NAMALWA (cell line): Measurements from ENCODE around the gene LHFPL4.
A peak's percentile ranks its signal among the peaks of the same experiment; 100 is the strongest.
"Not testable (repeated sequence)": the region's sequence is repeated elsewhere in the genome, so short reads cannot be mapped to it uniquely, and the experiment has no call there.

Experiments
- DNase-seq: peaks from one replicate; pipeline ENCODE4 v3.0.0-alpha.2; 2015; ENCODE audit warnings: low spot score

Gene LHFPL4

GRCh38 chr3:9536212-9536611 lies 17.4 kb downstream of the LHFPL4 start:
- DNase-seq = no peak

GRCh38 chr3:9534429-9534828 lies 19.2 kb downstream of the LHFPL4 start:
- DNase-seq = no peak

- no peak for DNase-seq
Measured at GRCh38 chr3:9525078-9525477, 28.5 kb downstream of the LHFPL4 start.

DNA sequence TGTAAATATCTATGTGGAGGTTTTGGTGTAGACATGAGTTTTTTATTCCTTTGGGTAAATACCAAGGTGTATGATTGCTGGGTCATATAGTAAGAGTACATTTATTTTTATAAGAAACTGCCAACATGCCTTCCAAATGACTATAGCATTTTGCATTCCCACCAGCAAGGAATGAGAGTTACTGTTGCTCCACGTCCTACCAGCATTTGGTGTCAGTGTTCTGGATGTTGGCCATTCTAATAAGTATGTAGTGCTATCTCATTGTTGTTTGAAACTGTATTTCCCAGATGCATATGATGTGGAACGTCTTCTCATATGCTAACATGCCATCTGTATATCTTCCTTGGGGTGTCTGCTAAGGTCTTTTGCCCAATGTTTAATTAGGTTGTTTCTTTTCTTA lies 38.7 kb downstream of the LHFPL4 start:
- DNase-seq = no peak

DNA sequence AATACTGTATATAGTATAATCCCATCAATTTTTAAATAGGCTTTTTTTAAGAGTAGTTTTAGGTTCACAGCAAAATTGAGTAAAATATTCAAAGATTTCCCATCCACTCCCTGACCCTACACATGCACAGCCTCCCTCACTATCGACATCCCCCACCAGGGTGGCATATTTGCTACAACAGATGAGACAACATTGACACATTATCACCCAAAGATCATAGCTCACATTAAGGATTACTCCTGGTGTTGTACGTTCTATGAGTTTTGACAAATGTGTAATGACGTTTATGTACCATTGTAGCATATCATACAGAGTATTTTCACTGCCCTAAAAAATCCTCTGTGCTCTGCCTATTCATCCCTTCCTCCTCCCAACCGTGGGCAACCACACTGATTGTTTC lies 39.3 kb downstream of the LHFPL4 start:
- no peak for DNase-seq

- DNase-seq = no peak
Measured at GRCh38 chr3:9512456-9513045, 41.1 kb downstream of the LHFPL4 start.

DNA sequence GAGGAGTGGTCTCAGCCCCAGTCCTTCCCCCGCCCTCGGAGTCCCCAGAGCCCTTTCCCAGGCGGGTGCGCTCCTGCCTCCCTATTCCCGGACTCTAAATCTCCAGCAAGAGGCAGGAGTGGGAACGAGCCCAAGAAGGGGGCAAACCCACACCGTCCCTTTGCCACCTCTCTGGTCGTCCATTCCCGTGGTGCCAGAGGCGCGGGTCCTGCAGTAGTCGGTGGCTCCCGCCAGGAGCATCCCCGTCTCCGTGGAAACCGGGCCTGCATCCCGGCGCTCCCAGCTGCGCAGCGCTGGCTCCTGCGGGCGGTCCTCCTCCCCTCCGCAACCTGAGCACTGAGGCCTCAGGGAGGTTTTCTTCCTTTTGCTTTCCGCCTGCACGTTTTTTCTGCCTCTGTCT lies 44.8 kb downstream of the LHFPL4 start:
- DNase-seq = no peak

DNA sequence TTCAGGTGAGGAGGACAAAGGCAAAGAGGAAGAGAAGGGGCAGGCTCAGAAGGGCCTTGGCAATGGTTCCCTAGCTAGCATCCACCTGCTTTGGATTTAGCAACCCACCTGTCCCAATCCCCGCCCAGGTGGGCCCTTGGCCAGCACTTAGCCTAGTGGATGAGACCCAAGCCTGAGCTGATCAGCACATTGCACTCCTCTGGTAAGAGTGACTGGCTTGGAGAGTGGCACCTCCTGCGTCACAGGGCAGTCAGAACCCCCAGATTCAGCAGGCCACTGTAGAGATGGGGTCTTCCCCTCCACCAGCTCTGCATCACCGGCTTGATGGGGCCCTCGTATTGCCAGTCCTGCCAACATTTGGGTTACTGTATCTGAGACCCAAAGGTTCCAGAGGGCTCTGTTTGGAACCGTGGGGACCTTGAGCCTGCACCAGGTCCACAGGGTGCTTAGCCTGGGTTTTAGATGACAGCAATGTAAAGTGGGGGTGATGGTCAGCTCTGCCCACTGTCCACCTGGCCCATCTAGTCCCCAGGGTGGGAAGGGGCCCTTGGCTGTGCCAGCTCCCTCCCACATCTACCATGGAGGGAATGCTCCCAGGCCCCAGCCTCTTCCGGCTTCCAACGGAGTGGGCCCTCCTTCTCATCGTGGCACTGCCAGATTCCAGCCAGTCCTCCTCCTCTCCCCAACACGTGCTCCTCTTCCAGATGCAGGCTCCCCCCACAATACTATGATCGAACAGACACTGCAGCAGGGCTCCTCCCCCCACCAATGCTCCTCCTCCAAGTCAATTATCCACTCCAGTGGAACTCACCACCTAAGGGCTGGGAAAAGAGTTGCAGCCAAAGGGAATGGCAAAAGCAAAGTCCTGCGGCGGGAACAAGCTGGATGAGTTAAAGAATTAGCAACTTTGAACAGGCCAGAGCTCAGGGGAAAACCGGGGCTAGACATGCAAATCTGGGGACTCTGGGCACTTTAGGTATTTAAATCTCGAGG lies 45.7 kb downstream of the LHFPL4 start:
- DNase-seq = no peak

DNA sequence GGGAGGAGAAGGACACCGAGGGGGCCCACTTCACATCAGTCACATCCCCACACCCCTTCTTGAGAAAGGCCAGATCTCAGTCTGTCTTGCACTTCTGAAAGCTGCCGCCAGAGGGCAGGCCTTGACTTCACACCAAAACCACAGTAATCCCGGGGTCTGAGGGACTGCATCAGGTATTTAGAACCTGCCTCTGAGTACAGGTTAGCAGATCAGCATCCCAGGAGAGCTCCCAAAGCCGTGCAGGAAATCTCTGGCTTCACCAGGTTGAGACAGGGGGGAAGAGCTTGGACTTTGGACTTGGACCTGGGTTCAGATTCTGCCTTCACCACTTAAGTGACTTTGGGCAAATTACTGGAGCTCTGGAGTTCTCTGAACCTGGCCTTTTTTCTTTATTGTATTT lies 50.3 kb downstream of the LHFPL4 start:
- peak; percentile 88 for DNase-seq

DNA sequence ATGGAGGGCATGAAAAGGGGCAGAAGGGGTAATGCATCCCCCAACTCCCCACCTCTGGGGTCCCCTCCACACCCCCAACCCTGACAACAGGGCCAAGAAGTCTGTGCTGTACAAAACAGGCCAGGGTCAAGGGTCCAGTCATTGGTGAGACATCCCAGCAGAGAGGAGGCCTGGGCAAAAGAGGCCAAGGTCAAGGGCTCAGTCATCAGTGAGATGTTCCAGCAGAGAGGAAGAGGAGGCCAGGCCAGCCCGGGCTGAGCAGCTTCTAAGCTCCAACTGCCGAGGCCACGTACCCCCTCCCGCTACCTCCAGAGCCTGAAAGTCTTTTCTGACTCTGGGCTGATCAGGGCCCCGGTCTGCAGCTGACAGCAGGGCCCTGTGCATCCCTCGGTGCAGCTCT lies 52.4 kb downstream of the LHFPL4 start:
- no peak for DNase-seq

DNA sequence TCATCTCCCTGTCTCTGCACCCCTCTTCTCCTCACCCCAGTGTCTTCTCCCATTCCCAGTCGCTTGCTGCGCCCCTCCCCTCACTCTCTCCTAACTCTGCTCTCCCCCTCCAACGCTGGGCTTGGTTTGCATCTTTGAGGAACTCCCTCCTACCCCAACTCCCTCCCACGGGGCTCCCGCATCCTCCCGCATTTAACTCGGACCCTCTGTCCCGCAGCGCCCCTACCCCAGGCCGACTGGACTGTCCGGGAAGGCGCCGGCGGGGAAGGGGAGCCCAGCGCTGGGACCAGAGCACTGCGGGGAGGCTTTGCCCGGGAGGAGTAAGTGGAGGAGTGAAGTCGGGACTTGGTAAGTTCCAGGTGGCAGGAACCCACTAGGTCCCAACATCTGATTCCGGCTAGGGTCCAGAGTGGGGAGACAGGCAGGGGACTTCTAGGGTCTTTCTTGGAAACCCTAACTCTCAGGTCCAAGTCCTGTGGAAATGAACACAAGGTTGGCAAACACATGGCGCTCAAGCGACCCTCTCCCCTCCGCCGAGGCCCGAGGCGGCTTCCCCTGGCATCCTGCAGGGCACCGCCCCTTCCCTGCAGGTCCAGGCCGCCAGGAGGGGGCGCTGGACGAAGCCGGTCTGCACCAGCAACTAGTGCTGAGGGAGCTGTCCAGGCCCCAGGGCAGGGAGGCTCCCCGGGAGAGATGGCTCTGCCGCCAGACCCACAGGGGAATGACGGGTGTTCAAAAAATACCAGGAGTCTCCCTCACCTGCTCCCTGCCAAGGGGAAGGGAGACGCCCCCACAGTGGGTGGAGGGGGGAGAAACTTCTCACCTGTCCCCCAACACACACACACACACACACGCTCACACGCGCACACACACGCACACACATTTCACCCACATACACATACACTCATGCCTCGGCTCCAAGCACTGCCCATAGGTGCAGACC lies 53.2 kb downstream of the LHFPL4 start:
- DNase-seq = peak; percentile 76

DNA sequence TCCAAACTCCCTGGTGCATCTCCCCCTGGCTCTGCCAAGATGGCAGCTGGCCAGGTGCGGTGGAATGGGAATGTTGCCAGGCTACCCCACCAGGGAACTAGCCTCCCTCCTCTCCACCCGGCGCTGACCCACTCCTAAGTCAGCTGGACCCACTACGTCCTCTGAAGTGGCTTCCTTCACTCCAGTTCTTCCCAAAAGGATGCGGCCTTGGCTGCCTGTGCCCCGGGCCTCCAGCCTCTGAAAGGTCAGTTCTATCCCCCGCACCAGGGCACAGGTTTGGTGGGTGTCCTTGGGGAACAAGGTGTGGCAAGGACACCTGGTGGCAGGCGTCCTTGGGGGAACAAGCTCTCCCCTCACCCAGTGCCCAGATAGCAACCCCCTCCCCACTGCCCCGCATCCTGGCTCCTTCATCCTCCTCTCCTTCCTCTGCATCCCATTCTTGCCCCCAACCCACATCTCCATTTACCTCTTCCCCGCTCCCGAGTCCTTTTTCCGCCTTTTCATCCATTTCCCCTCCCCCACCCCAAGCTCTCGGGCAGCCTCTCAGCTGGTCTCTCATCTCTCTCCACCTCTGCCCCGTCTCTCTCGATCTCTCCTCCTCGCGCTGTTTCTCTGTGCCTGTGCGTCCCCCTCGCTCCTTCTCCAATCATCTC lies 54.0 kb downstream of the LHFPL4 start:
- no peak for DNase-seq

DNA sequence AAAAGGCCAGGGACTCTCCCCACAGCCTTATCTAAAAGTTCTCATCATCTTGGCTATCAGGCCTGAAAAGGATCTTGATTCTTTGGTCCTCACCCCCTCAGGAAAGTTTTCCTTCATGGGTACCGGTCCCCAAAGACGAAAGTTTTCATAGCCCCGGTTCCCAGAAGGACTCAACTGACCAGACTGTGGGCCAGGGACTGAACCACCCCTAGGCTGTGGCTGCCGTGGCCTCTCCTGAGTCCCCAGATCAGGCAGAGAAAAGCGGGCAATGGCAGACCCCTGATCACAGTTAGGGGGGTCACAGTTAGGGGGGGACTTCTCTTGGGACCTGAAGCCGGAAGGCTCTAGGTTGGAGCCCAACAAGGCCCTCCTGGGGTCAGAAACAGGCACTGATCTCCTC lies 54.8 kb downstream of the LHFPL4 start:
- no peak for DNase-seq

DNA sequence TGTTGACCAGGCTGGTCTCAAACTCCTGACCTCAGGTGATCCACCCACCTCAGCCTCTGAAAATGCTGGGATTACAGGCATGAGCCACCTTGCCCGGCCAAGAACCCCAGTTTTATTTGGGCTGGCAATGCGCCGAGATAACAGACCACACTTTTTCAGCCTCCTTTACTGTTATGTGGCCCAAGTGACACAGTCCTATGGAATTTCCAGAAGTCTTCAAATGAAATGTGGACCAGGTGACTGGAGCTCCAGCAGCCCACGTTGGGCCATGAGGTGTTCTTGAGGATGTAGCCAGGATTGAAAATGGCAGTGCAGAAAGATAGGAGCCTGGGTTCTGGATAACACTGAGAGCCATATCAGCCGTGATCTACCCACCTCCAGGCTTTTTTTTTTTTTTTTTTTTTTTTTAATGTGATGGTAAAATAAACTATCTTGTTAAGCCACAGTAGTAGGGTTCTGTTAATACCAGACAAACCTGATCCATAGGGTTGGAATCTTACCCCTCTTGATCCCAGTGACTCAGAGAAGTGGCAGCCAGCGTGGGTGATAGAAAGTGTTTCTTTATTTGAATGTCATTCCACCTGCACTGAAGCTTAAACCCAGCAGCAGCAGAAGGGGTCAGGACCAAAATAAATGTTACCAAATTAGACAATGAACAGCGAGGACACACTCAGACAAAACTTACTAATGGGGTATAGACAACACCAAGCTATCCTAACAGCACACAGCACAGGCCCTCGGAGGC lies 55.6 kb downstream of the LHFPL4 start:
- no peak for DNase-seq

- no peak for DNase-seq
Measured at GRCh38 chr3:9496893-9497292, 56.7 kb downstream of the LHFPL4 start.

DNA sequence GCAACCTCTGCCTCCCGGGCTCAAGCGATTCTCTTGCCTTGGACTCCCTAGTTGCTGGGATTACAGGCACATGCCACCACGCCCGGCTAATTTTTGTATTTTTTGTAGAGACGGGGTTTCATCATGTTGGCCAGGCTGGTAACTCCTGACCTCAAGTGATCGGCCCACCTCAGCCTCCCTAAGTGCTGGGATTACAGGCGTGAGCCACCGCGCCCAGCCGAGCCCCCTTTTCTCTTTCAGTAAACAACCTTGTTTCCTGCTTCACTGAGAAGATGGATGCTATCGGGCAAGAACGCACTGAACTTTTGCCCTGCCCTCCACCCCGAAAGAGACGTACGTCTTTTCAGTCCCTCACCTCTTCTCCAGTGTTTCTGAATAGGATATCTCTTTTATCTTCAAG lies 59.6 kb downstream of the LHFPL4 start:
- not testable (repeated sequence) for DNase-seq

DNA sequence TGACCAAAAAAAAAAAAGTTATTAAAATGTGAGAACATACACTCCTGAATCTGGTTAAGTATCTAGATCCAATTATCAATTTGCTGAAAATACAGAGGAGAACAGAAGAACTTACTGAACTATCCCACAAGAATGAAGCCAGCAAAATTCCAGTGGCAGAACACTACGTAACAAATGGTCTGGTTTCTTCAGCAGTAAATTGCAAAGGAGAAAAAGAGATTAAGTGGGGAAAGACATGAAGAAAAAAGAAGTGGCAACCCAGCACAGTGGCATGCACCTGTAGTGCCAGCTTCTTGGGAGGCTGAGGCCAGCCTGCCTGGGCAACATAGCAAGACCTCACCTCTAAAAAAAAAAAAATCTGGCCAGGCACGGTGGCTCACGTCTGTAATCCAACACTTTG lies 62.1 kb downstream of the LHFPL4 start:
- no peak for DNase-seq

GRCh38 chr3:9485248-9485647 lies 68.4 kb downstream of the LHFPL4 start:
- DNase-seq = no peak

- no peak for DNase-seq
Measured at GRCh38 chr3:9480265-9480664, 73.4 kb downstream of the LHFPL4 start.

GRCh38 chr3:9476935-9477334 lies 76.7 kb downstream of the LHFPL4 start:
- no peak for DNase-seq

GRCh38 chr3:9474482-9474881 lies 79.1 kb downstream of the LHFPL4 start:
- DNase-seq = no peak
